ENCODE results near the gene CCDC12. TPM values are rescaled to one million over a fixed set of nuclear protein-coding genes. Genes with fewer than 3 reads are reported as not detected.

Gene CCDC12
- total RNA-seq, 1 experiment from 2014 or later = 46.5 TPM

DNA sequence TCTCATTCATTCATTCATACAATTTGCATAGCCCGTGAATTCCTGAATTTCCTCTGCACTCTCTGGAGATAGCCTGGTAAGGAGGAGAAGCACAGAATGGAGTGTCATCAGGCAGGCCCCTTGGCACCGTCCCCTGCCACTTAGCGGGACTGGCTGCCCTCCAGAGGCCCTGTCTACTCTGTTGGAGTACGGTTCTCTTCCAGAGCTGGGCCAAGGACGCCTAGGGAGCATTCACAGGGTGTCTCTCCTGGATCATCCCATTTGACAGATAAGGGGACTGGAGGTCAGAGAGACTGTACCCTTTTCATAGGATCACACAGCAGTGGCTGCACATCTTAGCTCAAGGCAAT is 51.0 kb downstream of the CCDC12 start:
- Histone ChIP-seq H3K4me2 (ENCODE audit: low read length) (no peak overlapping the region), H3K36me3 (ENCODE audit: control insufficient read depth in 1 of 2, insufficient read depth in 2 of 2, low read length in 2 of 2) (peaks cover 26 to 43% of the 10 kb centered on the region in 2 experiments), H4K20me1 (ENCODE audit: insufficient read depth) (no peaks in the 10 kb centered on the region), H3K27ac (ENCODE audit: low read depth, low read length) (no peak overlapping the region), H3K9me3 (ENCODE audit: control insufficient read depth in 1 of 2, insufficient read depth in 1 of 2, low read depth in 1 of 2, low read length in 2 of 2) (no peaks in the 10 kb centered on the region), H3K4me3 (replicated peaks in 1 of 2; ENCODE audit: low read depth in 1 of 2, low read length in 2 of 2) (no peak overlapping the region), H3K4me1 (ENCODE audit: control insufficient read depth in 1 of 2, insufficient read depth in 2 of 2, low read length in 2 of 2) (peaks cover under 1 to 7% of the 10 kb centered on the region in 2 experiments; a peak in 2 of 4 replicates), H3K9ac (ENCODE audit: low read length) (no peak overlapping the region), H2AFZ (ENCODE audit: low read depth, low read length, poor library complexity, severe bottlenecking) (no peak overlapping the region), H3K9me2 (ENCODE audit: insufficient read depth) (no peaks in the 10 kb centered on the region), H3K27me3 (ENCODE audit: insufficient read depth, low read length) (no peaks in the 10 kb centered on the region), H3K79me2 (ENCODE audit: insufficient read depth, low read length) (peaks cover 54% of the 10 kb centered on the region)
- RAD21 ChIA-PET (ENCODE audit: low non-redundant PET in 1 of 2, low total read pairs in 2 of 2, uncharacterized antibody in 2 of 2, unreplicated experiment in 2 of 2) = no interaction called here
- ATAC-seq = no peak
- POLR2A ChIA-PET = no interaction called here
- BruUV-seq (replicated peaks) = no TSS peak
- no peak for TF ChIP-seq SP1 (IDR thresholded peaks at IDR 0.05; ENCODE audit: low read depth)
- TF ChIP-seq SRF (IDR thresholded peaks at IDR 0.05; ENCODE audit: low read depth) = no peak
- TF ChIP-seq ATF3 (IDR thresholded peaks at IDR 0.05) = no peak
- no peak for TF ChIP-seq ZFX (IDR thresholded peaks at IDR 0.05)
- TF ChIP-seq, protein P1, sequence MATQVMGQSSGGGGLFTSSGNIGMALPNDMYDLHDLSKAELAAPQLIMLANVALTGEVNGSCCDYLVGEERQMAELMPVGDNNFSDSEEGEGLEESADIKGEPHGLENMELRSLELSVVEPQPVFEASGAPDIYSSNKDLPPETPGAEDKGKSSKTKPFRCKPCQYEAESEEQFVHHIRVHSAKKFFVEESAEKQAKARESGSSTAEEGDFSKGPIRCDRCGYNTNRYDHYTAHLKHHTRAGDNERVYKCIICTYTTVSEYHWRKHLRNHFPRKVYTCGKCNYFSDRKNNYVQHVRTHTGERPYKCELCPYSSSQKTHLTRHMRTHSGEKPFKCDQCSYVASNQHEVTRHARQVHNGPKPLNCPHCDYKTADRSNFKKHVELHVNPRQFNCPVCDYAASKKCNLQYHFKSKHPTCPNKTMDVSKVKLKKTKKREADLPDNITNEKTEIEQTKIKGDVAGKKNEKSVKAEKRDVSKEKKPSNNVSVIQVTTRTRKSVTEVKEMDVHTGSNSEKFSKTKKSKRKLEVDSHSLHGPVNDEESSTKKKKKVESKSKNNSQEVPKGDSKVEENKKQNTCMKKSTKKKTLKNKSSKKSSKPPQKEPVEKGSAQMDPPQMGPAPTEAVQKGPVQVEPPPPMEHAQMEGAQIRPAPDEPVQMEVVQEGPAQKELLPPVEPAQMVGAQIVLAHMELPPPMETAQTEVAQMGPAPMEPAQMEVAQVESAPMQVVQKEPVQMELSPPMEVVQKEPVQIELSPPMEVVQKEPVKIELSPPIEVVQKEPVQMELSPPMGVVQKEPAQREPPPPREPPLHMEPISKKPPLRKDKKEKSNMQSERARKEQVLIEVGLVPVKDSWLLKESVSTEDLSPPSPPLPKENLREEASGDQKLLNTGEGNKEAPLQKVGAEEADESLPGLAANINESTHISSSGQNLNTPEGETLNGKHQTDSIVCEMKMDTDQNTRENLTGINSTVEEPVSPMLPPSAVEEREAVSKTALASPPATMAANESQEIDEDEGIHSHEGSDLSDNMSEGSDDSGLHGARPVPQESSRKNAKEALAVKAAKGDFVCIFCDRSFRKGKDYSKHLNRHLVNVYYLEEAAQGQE (IDR thresholded peaks at IDR 0.05; ENCODE audit: low read depth) = no peak
- intact Hi-C loops (cut with micrococcal nuclease) = no loop called here
- no peak for DNase-seq (ENCODE audit: low read depth, low spot score)
- CTCF ChIA-PET = no interaction called here

GRCh38 chr3:46924921-46925584 is 51.5 kb downstream of the CCDC12 start:
- Histone ChIP-seq H3K4me2 (ENCODE audit: low read length) (no peak overlapping the region), H3K9ac (ENCODE audit: low read length) (no peak overlapping the region), H3K4me3 (replicated peaks in 1 of 2; ENCODE audit: low read depth in 1 of 2, low read length in 2 of 2) (no peak overlapping the region), H3K36me3 (ENCODE audit: control insufficient read depth in 1 of 2, insufficient read depth in 2 of 2, low read length in 2 of 2) (peaks cover 30 to 48% of the 10 kb centered on the region in 2 experiments), H3K27ac (ENCODE audit: low read depth, low read length) (no peak overlapping the region), H3K79me2 (ENCODE audit: insufficient read depth, low read length) (peaks cover 49% of the 10 kb centered on the region), H4K20me1 (ENCODE audit: insufficient read depth) (no peaks in the 10 kb centered on the region), H3K4me1 (ENCODE audit: control insufficient read depth in 1 of 2, insufficient read depth in 2 of 2, low read length in 2 of 2) (peaks cover 0 to 2% of the 10 kb centered on the region in 2 experiments; a peak in 1 of 4 replicates), H3K9me3 (ENCODE audit: control insufficient read depth in 1 of 2, insufficient read depth in 1 of 2, low read depth in 1 of 2, low read length in 2 of 2) (no peaks in the 10 kb centered on the region), H2AFZ (ENCODE audit: low read depth, low read length, poor library complexity, severe bottlenecking) (no peak overlapping the region), H3K9me2 (ENCODE audit: insufficient read depth) (no peaks in the 10 kb centered on the region), H3K27me3 (ENCODE audit: insufficient read depth, low read length) (no peaks in the 10 kb centered on the region)
- ChIA-PET CTCF (interaction anchor here (2.7 kb wide), 1 partner anchor 10 kb away, joined by 16 read pairs; no protein-coding TSS in a partner anchor), POLR2A (no interaction called here), RAD21 (ENCODE audit: low non-redundant PET in 1 of 2, low total read pairs in 2 of 2, uncharacterized antibody in 2 of 2, unreplicated experiment in 2 of 2) (no interaction called here)
- no TSS peak for BruUV-seq (replicated peaks)
- DNase-seq (ENCODE audit: low read depth, low spot score) (no peak), ATAC-seq (no peak)
- intact Hi-C loops (cut with micrococcal nuclease) = loop anchor here (5.0 kb wide), 1 partner anchor 397 kb away; no protein-coding TSS in a partner anchor
- TF ChIP-seq, protein P1 (IDR thresholded peaks at IDR 0.05; ENCODE audit: low read depth) = no peak
- TF ChIP-seq SP1 (IDR thresholded peaks at IDR 0.05; ENCODE audit: low read depth) = no peak
- no peak for TF ChIP-seq YY1 (IDR thresholded peaks at IDR 0.05; ENCODE audit: extremely low read depth, insufficient replicate concordance, low read depth, low read length)
- TF ChIP-seq ZFX (IDR thresholded peaks at IDR 0.05) = no peak
- no peak for TF ChIP-seq ATF3 (IDR thresholded peaks at IDR 0.05)
- no peak for TF ChIP-seq TCF7L2 (IDR thresholded peaks at IDR 0.05; ENCODE audit: borderline replicate concordance, extremely low read depth, insufficient read depth, insufficient read length)
- no peak for TF ChIP-seq MAX (IDR thresholded peaks at IDR 0.05)
- no peak for TF ChIP-seq CBX3 (IDR thresholded peaks at IDR 0.05; ENCODE audit: low read depth)
